Aorta (tissue), 5 donors: Measurements from ENCODE around the gene FBXO34. TPM values are rescaled to one million over a fixed set of nuclear protein-coding genes. Genes with fewer than 3 reads are reported as not detected.
"Not testable (repeated sequence)": the region's sequence is repeated elsewhere in the genome, so short reads cannot be mapped to it uniquely, and the experiment has no call there.

ENCODE experiments used
- ATAC-seq: fragments of 200-7000 bp; cut with Tn5 transposase; one replicate; pipeline ENCODE4 v1.9.1; 2022; ENCODE audit warnings: moderate library complexity; ENCODE audit not compliant: low FRiP score
- DNase-seq, 2 donors: peaks; one replicate each; pipeline ENCODE4 v3.0.0-alpha.2; 2020
- H3K27ac ChIP-seq, 2 donors: one replicate each; pipeline ENCODE4 v1.5.1; 2013; ENCODE audit warnings: low read length in 2 of 2, mild to moderate bottlenecking in 2 of 2, moderate library complexity in 2 of 2, control low read depth in 1 of 2, inconsistent platforms in 1 of 2, low read depth in 1 of 2
- H3K27me3 ChIP-seq, 2 donors: one replicate each; pipeline ENCODE4 v1.6.1; 2013; ENCODE audit warnings: control low read depth in 1 of 2, low read length in 1 of 2, mild to moderate bottlenecking in 1 of 2, moderate library complexity in 1 of 2; ENCODE audit not compliant: insufficient read depth in 2 of 2, control insufficient read depth in 1 of 2
- H3K36me3 ChIP-seq, 2 donors: one replicate each; pipeline ENCODE4 v1.6.1; 2013; ENCODE audit warnings: control low read depth in 1 of 2, low read length in 1 of 2, mild to moderate bottlenecking in 1 of 2; ENCODE audit not compliant: insufficient read depth in 2 of 2, control insufficient read depth in 1 of 2
- H3K4me1 ChIP-seq, 2 donors: one replicate each; pipeline ENCODE4 v1.6.1; 2013; ENCODE audit warnings: low read length in 2 of 2, control low read depth in 1 of 2, mild to moderate bottlenecking in 1 of 2, moderate library complexity in 1 of 2; ENCODE audit not compliant: insufficient read depth in 2 of 2, control insufficient read depth in 1 of 2
- H3K4me3 ChIP-seq, 2 donors: one replicate each; pipeline ENCODE4 v1.5.1; 2013; ENCODE audit warnings: low read length in 2 of 2, control low read depth in 1 of 2, mild to moderate bottlenecking in 1 of 2
- H3K9me3 ChIP-seq: one replicate; pipeline ENCODE4 v1.6.1; 2013; ENCODE audit warnings: mild to moderate bottlenecking, low read length; ENCODE audit not compliant: control insufficient read depth
- WGBS, 2 donors: extraction: QIAGEN DNeasy Blood & Tissue Kit; methylation state at CpG; one replicate each; pipeline ENCODE4 v1.1.7; 2013; 5-methylcytosine and 5-hydroxymethylcytosine counted together
- intact Hi-C, 2 donors: fragments of 100-400 bp; cut with DNase I; formaldehyde crosslinking; loops; one replicate each; pipeline versions ENCODE4 v1.14.2 to v1.15.0; 2022
- polyA plus RNA-seq, 2 donors: library from polyadenylated mRNA; stranded (reverse); fragments of 200-250 nt; gene quantifications; one replicate each; pipeline ENCODE4 v1.2.3, GENCODE V29; 2013
- total RNA-seq, 2 donors: library from RNA; stranded (reverse); fragmentation: NEBNext Ultra II Directional; extraction: Animal tissue kit (Norgen Biotek cat#: 25700); gene quantifications; one replicate each; pipeline ENCODE4 v1.2.1, GENCODE V29; 2021
- donor health status: healthy with polysubstance abuse.
- donor health status: Bipolar disorder and iron deficiency.
- donor health status: DM: no; HTN: no; CAD: no.
- donor health status: DM: no; HTN: no; CAD: no.
- donor health status: DM: yes; HTN: yes; CAD: no.

FBXO34 gene
- total and polyA plus RNA-seq, 4 donors, result 7.8 to 23.1 (median 15.7) TPM

DNA sequence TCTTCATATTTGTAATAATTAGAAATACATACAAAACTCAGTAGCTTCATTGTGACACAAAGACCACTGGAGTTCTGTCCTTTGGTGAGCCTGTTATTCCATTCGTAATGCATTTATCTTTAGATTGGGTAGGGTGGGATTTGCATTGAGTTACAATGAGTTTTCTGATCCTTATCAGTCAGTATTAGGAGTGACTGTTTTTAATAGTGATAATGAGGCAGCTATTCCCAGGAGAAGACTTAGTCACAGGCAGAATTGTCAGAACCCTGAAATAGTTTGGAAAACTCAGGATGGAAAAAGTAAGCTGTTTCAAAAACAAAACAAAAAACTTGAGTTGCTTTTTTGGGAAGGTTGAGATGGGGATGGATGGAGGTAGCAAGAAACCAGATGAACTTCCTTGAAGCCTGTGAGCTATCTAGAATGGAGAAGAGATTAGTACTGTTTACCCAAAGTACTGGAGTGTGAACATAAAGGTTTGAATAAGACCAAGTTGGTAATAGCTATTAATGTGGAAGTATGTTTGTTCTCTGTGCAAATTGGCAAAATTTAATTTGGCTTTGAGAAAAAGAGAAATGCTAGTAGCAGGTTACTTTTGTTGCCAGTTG lies 38.6 kb downstream of the FBXO34 start:
- no peaks in the 10 kb centered on the region for H3K27me3 ChIP-seq
- peak overlapping the region in 1 of 2 donors; percentile 67 for H3K27ac ChIP-seq
- ATAC-seq, result no peak
- no peaks in the 10 kb centered on the region for H3K36me3 ChIP-seq
- intact Hi-C loops, result no loop called here
- no peak overlapping the region for H3K4me3 ChIP-seq
- DNase-seq, result no peak
- no peaks in the 10 kb centered on the region for H3K9me3 ChIP-seq
- peaks cover 5 to 10% of the 10 kb centered on the region in 2 donors for H3K4me1 ChIP-seq
- WGBS, 2 donors, result 2 to 5% methylated on average over 1 of the region's 1 CpG

DNA sequence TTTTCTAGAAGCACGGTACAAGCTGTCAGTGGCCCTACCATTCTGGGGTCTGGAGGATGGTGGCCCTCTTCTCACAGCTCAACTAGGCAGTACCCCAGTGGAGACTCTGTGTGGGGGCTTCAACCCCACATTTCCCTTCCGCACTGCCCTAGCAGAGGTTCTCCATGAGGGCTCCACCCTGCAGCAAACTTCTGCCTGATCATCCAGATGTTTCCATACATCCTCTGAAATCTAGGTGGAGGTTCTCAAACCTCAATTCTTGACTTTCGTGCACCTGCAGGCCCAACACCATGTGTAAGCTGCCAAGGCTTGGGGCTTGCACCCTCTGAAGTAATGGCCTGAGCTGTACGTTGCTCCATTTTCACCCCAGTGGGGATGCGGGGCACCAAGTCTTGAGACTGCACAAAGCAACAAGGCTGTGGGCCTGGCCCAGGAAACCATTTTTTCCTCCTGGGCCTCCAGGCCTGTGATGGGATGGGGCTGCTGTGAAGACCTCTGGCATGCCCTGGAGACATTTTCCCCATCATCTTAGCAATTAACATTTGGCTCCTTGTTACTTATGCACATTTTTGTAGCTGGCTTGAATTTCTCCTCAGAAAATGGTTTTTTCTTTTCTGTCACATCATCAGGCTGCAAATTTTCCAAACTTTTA lies 41.3 kb downstream of the FBXO34 start:
- H3K4me3 ChIP-seq, H3K27ac ChIP-seq, DNase-seq, H3K4me1 ChIP-seq, H3K9me3 ChIP-seq, H3K27me3 ChIP-seq, H3K36me3 ChIP-seq, ATAC-seq, intact Hi-C loops: not testable (repeated sequence)
- WGBS, 2 donors, result 98 to 100% methylated on average over 5 of the region's 5 CpGs

DNA sequence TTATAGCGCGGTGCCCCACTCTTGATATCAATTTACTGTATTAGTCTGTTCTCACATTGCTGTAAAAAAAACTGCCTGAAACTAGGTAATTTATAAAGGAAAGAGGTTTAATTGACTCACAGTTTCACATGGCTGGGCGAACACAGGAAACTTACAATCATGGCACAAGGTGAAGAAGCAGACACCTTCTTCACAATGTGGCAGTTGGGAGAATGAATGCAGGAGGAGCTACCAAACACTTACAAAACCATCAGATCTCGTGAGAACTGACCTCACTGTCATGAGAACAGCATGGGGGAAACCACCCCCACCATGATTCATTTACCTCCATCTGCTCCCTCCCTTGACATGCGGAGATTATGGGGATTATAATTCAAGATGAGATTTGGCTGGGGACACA lies 42.3 kb downstream of the FBXO34 start:
- intact Hi-C loops, result no loop called here
- no peak overlapping the region for H3K4me3 ChIP-seq
- no peaks in the 10 kb centered on the region for H3K27me3 ChIP-seq
- no peak for ATAC-seq
- H3K9me3 ChIP-seq, result no peaks in the 10 kb centered on the region
- H3K4me1 ChIP-seq, result peaks cover 1 to 4% of the 10 kb centered on the region in 2 donors
- DNase-seq, result no peak
- H3K27ac ChIP-seq, result no peak overlapping the region
- 95 to 97% methylated on average over 5 of the region's 5 CpGs for WGBS, 2 donors
- H3K36me3 ChIP-seq, result no peaks in the 10 kb centered on the region

DNA sequence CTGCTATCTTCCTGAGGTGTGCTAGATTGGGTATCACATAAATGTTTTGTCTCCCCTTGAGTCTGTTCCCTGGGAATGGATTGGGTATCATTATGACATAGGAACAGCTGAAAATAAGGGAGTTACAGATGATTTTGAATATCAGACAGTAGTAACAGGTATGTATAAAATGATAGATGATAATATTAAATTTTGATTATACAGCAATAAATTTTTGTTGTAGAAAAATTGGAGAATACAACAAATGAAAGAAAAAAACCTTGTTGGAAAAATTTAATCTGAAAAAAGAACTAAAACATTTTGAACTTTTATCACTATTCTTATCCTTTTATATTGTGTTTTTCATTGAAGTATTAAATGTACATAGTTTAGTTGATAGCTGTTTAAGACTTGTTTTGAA lies 43.2 kb downstream of the FBXO34 start:
- H3K27me3 ChIP-seq, result no peaks in the 10 kb centered on the region
- H3K27ac ChIP-seq, result no peak overlapping the region
- no peak overlapping the region for H3K4me3 ChIP-seq
- ATAC-seq (no peak), DNase-seq (no peak)
- H3K9me3 ChIP-seq, result no peaks in the 10 kb centered on the region
- H3K4me1 ChIP-seq, result peaks cover 0 to 1% of the 10 kb centered on the region in 2 donors
- intact Hi-C loops, result no loop called here
- no peaks in the 10 kb centered on the region for H3K36me3 ChIP-seq

DNA sequence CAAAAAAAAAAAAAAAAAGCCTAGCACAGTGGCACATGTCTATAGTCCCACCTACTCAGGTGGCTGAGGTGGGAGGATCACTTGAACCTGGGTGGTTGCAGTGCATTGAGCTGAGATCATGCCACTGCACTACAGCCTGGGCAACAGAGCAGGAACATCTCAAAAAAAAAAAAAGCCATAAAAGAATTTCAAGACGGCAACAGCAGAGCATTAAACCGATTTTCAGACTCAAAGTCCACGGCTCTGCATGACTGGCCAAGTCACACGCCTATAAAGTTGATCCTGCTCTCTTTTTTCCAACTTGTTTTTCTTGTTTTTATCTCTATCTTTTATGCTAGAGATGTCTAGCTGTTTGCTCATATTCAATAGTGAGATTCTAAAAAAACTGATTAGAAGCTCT lies 45.3 kb downstream of the FBXO34 start:
- H3K9me3 ChIP-seq, result no peaks in the 10 kb centered on the region
- H3K27ac ChIP-seq, result no peak overlapping the region
- DNase-seq, result no peak
- no peak overlapping the region for H3K4me3 ChIP-seq
- 92 to 93% methylated on average over 4 of the region's 4 CpGs for WGBS, 2 donors
- H3K27me3 ChIP-seq, result no peaks in the 10 kb centered on the region
- no peak for ATAC-seq
- no peaks in the 10 kb centered on the region for H3K36me3 ChIP-seq
- intact Hi-C loops, result no loop called here
- peaks cover 0 to 1% of the 10 kb centered on the region in 2 donors for H3K4me1 ChIP-seq

DNA sequence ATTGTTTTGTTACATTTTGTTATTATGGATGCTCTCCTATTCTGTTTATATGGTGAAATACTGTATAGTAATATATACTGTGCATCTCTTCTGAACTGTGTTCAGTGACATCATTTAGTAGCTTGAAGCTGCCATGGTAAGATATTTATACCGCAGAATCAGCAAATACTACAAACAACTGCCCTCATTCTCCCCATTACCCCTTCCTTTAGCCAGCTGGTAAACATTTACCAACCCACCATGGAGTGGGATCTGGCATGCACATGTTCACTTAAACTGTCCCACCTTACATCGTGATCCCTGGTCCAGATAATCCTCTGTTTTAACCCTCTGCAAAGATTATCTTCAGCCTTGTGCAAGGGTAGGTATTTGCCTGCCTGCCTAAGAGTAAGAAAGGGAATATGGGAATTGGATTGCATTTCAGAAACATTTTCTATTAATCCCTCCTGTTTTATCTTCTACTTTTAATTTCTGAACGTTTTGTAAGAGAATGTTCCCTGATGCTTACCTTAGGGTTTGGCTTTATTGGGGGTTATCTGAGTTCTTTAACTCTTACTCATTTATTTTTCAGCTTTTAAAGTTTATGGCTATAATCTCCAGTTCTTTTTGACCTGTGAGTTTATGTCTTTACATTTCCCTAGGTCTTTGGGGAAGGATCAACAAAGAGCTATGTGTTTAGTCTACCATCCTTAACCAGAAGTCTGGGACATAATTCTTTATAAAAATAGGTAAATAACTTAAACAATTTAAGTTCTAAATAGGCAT lies 46.5 kb downstream of the FBXO34 start:
- intact Hi-C loops, result no loop called here
- Histone ChIP-seq H3K4me1 (peaks cover 0 to 1% of the 10 kb centered on the region in 2 donors), H3K27me3 (no peaks in the 10 kb centered on the region), H3K36me3 (no peaks in the 10 kb centered on the region), H3K27ac (no peak overlapping the region), H3K9me3 (no peaks in the 10 kb centered on the region), H3K4me3 (no peak overlapping the region)
- DNase-seq, result no peak
- no peak for ATAC-seq
- WGBS, 2 donors, result 62 to 65% methylated on average over 3 of the region's 3 CpGs

DNA sequence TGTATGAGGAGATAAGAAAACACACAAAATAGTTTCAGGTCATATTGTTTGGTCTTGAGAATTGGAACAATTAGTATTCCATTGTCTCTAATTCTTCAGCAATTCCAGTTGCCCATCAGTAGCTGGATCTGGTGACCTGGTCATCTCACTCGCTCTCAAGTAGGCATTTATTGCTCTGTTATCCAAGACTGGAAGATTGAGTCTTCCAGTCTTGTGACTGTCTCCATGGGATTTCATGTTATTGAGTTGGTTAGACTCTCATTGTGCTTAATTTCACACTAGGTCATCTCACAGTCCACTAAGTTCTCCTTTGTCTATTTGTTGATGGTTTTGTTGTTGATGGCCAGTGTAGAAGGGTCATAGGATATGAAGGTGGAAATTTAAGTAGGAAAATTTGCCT lies 47.5 kb downstream of the FBXO34 start:
- intact Hi-C loops, result no loop called here

DNA sequence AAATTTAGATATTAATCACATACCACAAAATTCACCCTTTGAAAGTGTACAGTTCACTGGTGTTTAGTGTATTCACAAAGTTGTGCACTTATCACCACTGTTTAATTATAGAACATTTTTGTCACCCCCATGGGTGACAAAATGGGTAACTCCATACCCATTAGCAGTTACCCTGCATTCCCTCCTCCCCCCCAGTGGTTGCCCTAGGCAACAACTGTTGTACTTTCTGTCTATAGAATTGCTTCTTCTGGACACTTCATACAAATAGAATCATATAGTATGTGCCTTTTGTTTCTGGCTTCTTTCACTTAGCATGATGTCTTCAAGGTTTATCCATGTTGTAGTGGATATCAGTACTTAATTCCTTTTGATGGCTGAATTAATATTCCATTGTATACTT lies 52.7 kb downstream of the FBXO34 start:
- Histone ChIP-seq H3K4me1 (peaks cover 0 to 5% of the 10 kb centered on the region in 2 donors), H3K9me3 (no peaks in the 10 kb centered on the region), H3K27ac (no peak overlapping the region), H3K27me3 (no peaks in the 10 kb centered on the region), H3K4me3 (no peak overlapping the region), H3K36me3 (no peaks in the 10 kb centered on the region)
- ATAC-seq, result no peak
- no peak for DNase-seq
- intact Hi-C loops, result no loop called here

More for the DNA sequence above, 47.5 kb downstream of the FBXO34 start:
- 98 to 100% methylated on average over 1 of the region's 1 CpG for WGBS, 2 donors
- Histone ChIP-seq H3K27ac (no peak overlapping the region), H3K9me3 (no peaks in the 10 kb centered on the region), H3K4me1 (peaks cover 0 to 1% of the 10 kb centered on the region in 2 donors), H3K36me3 (no peaks in the 10 kb centered on the region), H3K27me3 (no peaks in the 10 kb centered on the region), H3K4me3 (no peak overlapping the region)
- ATAC-seq, result no peak
- DNase-seq, result no peak

DNA sequence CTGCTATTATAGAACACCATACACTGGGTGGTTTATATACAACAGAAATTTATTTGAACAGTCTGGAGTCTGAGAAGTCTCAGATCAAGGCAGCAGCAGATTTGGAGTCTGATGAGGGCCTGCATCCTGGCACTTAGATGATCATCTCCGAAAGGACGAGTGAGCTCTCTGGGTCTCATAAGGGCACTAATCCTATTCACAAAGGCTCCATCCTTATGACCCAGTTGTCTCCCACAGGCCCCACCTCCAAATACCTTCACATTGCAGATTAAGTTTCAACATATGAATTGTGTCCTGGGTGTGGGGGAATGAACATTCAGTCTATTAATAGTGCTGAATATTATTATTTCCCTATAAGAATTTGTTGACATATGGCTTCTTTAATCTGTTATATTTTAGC lies 53.6 kb downstream of the FBXO34 start:
- no peak for DNase-seq
- Histone ChIP-seq H3K27me3 (no peaks in the 10 kb centered on the region), H3K4me3 (no peak overlapping the region), H3K9me3 (no peaks in the 10 kb centered on the region), H3K36me3 (no peaks in the 10 kb centered on the region), H3K27ac (no peak overlapping the region), H3K4me1 (peaks cover 0 to 5% of the 10 kb centered on the region in 2 donors)
- no peak for ATAC-seq
- 94 to 97% methylated on average over 2 of the region's 2 CpGs for WGBS, 2 donors
- intact Hi-C loops, result no loop called here
